HG03103 (cell line): ENCODE data around the gene SLN.
"Not testable (repeated sequence)": the region's sequence is repeated elsewhere in the genome, so short reads cannot be mapped to it uniquely, and the experiment has no call there.

ENCODE experiments used
- ATAC-seq: cut with Tn5 transposase; IDR thresholded peaks from one replicate; pipeline ENCODE4 v1.9.1; 2021; ENCODE audit warnings: low read depth; ENCODE audit not compliant: unreplicated experiment

SLN gene

GRCh38 chr11:107711861-107712755, at the start of gene SLN:
SLN (minus strand) TSS chr11:107712056.
- ATAC-seq, result no peak

DNA sequence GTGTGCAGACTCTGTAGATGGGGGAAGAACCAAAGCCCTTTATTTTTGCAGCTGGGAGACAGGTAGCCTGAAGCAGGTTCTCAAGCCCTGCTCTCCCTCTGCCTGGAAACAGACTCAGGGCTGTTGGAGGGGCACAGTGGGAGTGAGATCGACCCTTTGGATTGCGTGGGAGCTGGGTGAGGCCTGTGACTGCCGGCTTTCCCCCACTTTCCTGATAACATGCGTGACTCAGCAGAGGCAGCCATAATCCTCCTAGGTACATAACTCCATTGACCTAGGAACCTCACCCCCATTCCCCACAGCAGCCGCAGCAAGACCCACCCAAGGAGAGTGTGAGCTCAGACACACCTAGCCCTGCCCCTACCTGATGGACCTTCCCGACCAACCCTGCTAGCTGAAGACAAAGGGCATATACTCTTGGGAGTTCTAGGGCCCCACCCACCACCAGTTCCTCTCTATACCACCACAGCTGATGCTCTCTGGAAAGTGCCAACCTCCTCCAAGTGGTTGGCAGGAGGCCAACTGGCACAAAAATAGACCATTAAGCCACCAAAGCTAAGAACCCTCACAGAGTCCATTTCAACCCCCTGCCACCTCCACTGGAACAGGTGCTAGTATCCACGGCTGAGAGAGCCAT, 47.0 kb upstream of the SLN start:
- ATAC-seq, result not testable (repeated sequence)

DNA sequence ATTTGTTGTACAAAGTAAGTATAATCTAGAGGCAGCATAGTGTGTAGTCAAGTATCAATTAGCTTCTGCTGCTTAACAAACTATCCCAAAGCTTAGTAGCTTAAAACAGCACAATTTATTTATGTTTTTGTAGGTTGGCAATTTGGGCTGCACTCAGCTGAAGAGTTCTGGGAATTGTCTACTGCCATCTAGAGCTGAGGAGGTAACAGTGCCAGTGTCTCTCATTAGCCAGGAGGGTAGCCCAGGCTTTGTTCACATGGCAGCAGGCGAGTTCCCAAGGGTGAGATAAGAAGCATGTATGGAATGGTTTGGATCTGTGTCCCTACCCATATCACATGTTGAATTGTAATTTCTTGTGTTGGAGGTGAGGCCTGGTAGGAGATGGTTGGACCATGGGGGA, 45.8 kb upstream of the SLN start:
- no peak for ATAC-seq

DNA sequence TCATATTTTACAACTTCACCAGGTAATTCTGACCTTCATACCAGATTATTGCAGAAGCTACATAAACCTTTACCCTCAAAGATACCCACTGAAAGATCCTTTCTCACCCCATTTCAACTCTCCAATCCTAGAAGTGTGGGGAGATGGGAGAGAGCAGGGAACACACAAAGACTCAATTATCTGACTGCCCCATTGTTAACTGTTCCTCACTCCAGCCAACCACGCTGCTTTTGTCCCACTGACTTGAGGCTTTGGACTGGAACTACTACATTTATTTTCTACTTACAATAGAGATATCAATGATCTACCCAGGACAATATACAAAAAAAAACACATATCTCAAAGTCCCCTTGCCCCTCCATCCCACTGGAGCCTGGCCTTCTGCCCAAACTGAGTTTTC, 44.7 kb upstream of the SLN start:
- ATAC-seq, result no peak

GRCh38 chr11:107752949-107753822, 41.3 kb upstream of the SLN start:
- no peak for ATAC-seq

DNA sequence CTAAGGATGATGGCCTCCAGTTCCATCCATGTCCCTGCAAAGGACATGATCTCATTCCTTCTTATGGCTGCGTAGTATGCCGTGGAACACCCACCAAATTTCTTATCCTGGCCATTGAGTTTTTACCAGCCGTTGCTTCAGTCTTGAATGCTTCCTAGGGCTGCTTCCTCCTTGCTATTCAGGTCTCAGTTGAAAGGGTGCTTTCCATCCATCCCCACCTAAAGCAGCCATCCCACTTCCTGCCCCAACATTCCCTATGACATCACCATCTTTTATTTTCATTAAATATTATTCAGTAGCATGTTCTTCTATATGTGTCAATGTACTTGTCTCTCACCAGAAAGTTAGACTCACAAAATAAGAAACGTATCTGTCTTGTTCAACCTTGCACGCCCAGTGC, 40.7 kb upstream of the SLN start:
- no peak for ATAC-seq

DNA sequence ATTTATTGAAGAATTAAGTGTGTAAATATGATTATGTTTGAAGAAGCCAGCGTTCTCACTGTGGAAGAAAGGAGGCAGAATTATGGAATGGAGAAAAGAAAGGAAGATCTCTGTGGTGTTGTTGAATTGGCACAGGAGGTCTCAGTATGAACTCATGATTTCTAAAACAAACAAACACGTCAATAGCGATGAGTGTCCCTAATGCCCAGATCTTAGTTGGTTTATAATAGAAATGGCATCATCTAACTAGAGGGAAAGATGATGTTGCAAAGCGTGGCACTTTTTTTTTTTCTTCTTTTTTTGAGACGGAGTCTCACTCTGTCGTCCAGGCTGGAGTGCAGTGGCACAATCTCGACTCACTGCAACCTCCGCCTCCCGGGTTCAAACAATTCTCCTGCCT, 39.2 kb upstream of the SLN start:
- no peak for ATAC-seq

GRCh38 chr11:107750313-107750712, 38.5 kb upstream of the SLN start:
- no peak for ATAC-seq

DNA sequence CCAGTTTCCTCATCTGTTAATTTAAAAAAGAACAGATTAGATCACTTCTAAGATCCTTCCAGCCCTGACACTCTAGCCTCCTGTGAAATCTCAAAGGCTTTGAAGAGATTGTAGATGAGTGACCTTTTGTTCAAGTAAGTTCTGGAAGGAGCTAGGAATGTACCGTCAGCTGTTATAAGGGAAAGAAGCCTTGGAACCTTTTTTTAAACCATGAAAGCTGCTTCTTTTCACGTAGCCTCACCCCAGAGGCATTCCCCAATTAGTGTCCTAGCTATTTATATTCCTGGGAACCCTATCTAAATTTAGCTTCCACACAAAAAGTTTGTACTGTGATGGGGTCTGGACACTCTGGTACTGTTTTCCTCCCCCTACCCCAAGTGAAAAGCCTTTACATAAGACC, 35.8 kb upstream of the SLN start:
- no peak for ATAC-seq

DNA sequence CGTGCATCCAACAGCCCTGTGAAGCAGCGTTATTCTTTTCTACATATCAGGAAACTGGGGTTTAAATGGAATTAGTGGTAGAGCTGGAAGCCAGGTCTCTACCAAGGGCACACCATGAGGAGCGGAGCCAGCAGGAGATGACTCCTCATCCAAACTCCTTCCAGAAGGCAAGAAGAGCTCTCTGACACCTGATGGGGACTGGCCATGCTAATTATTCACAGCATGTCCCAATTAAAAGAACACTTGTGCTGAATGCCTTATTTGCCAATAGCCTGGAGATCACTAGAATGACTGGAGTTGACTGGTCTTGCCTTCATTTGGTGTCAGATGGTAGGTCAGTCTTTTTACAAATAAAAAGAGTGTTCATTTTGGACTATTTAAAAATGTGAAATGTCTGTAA, 32.9 kb upstream of the SLN start:
- no peak for ATAC-seq

DNA sequence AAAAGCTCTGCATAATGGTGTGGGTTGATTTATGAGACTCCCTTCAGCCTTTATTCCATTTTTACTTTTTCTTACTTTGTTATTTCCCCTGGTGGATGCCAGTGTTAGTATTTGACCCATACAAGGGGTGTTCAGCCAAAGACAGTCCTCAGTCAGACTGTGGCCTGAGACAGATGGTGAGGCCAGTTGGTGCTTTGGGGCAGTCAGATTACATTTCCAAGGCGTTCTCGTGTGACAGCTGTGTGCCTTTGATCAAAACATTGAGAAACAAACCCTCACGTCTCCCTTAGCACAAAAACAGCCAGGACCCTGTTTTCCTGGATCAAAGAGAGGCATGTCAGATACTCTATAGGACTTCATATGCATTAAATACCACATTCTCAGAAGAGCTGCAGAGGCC, 31.3 kb upstream of the SLN start:
- no peak for ATAC-seq

- peak; percentile 93 for ATAC-seq
Observed at GRCh38 chr11:107741044-107741823, 29.4 kb upstream of the SLN start.

DNA sequence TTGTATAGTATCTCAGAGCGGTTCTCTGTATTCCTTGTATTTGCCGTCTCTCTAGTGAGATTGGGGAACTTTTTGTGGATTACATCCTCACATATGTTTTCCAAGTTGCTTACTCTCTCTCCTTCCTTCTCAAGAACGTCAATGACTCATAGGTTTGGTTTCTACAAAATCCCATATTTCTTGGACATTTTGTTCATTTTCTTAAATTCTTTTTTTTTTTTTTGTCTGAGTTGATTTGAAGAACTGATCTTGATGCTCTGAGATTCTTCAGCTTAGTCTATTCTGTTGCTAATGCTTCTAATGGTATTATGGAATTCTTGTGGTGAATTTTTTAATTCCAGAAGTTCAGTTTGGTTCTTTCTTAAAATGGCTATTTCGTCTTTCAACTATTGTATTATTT, 28.4 kb upstream of the SLN start:
- no peak for ATAC-seq

- no peak for ATAC-seq
Observed at GRCh38 chr11:107736546-107736945, 24.7 kb upstream of the SLN start.

DNA sequence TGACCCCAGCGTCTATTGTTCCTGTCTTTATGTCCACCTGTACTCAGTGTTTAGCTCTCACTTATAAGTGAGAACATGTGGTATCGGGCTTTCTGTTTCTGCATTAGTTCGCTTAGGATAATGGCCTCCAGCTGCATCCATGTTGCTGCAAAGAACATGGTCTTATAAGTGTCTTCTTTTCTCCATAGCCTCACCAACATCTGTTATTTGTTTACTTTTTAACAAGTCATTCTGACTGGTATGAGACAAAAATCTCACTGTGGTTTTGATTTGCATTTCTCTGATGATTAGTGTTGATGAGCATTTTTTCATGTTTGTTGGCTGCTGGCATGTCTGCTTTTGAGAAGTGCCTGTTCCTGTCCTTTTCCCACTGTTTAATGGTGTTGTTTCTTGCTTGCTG, 21.7 kb upstream of the SLN start:
- ATAC-seq, result no peak

GRCh38 chr11:107732689-107733051, 20.8 kb upstream of the SLN start:
- ATAC-seq, result no peak

DNA sequence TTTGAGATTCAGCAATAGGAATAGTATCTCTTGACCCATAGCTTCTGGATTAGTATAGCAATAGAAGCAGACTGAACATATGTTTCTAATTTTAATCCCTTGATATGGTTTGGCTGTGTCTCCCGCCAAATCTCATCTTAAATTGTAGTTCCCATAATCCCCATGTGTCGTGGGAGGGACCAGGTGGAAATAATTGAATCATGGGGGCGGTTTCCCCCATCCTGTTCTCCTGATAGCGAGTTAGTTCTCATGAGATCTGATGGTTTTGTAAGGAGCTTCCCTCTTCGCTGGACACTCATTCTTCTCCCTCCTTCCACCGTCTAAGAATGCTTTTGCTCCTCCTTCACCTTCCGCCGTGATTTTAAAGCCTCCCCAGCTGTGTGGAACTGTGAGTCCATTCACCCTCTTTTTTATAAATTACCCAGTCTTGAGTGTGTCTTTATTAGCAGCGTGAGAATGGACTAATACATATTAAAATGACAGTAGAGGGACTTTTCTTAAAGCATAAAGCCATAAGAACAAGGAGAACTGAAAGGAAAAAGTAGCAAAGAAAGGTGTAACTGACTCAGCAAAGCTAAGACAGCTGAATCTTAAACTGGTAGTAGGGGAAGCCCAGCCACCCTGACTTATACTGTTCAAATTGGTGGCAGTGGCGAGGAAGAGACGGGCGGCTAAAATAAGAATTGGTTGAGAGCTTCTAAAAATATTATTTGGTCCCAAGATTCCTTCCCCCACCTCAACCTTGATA, 20.3 kb upstream of the SLN start:
- no peak for ATAC-seq

GRCh38 chr11:107722662-107723061, 10.8 kb upstream of the SLN start:
- no peak for ATAC-seq

DNA sequence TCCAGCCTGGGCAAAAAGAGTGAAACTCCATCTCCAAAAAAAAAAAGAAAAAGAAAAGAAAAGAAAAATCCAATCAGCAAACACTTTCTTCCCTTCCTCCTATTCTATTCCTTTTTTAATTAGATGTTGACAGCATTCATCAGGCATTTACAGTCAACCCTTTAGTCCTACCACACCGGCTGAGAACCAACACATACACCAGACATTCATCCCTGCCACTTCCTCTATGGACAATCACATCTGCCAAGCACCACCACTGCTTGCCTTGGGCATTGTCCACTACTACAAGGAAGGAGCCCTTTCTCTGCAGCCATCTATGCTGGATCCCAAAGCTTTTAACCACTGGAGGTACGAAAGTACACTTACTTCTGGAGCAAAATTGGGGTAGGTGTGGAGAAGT, 9.4 kb upstream of the SLN start:
- no peak for ATAC-seq

GRCh38 chr11:107720303-107720774, 8.5 kb upstream of the SLN start:
- no peak for ATAC-seq
